HepG2 (cell line): ENCODE results near the gene JAZF1.

ENCODE experiments used
- ATRX ChIP-seq: sonication (generic); formaldehyde crosslinking; IDR thresholded peaks from 2 replicates; pipeline ENCODE4 v1.4.0; 2020; ENCODE audit warnings: missing genetic modification reagents, borderline replicate concordance
- FOXK1 ChIP-seq: sonication (generic); formaldehyde crosslinking; IDR thresholded peaks from 2 replicates; pipeline ENCODE4 v1.4.0; 2020; ENCODE audit warnings: low read depth, missing genetic modification reagents, borderline replicate concordance
- MED13 ChIP-seq: sonication (generic); formaldehyde crosslinking; IDR thresholded peaks from 2 replicates; pipeline ENCODE4 v1.5.0; 2020; ENCODE audit warnings: missing genetic modification reagents
- PATZ1 ChIP-seq: sonication (generic); formaldehyde crosslinking; IDR thresholded peaks from 2 replicates; pipeline ENCODE4 v1.4.0; 2020; ENCODE audit warnings: missing genetic modification reagents
- POLR2A ChIP-seq, 2 experiments: IDR thresholded peaks; 2 replicates each; pipeline ENCODE4 v1.6.1; 2011; ENCODE audit warnings: low read depth in 2 of 2, low read length in 2 of 2, mild to moderate bottlenecking in 1 of 2, moderate library complexity in 1 of 2; ENCODE audit not compliant: insufficient read depth in 1 of 2
- POLR2AphosphoS2 ChIP-seq: IDR thresholded peaks from 2 replicates; pipeline ENCODE4 v1.6.1; 2011; ENCODE audit warnings: low read depth, low read length, improper control_type of control experiment
- RELA ChIP-seq: sonication (generic); formaldehyde crosslinking; IDR thresholded peaks from 2 replicates; pipeline ENCODE4 v1.4.0; 2020; ENCODE audit warnings: missing genetic modification reagents
- TCF7 ChIP-seq: sonication (generic); IDR thresholded peaks from 2 replicates; pipeline ENCODE4 v1.6.1; 2016; ENCODE audit warnings: antibody characterized with exemption, low read depth
- ZNF275 ChIP-seq: sonication (generic); formaldehyde crosslinking; IDR thresholded peaks from 2 replicates; pipeline ENCODE4 v1.8.0; 2022; ENCODE audit warnings: missing genetic modification reagents, mild to moderate bottlenecking, inconsistent platforms, borderline replicate concordance
- ZNF558 ChIP-seq: sonication (generic); formaldehyde crosslinking; IDR thresholded peaks from 2 replicates; pipeline ENCODE4 v1.9.0; 2022; ENCODE audit warnings: mild to moderate bottlenecking, missing genetic modification reagents, borderline replicate concordance
- TF ChIP-seq, protein P1 (sequence below): sonication (generic); formaldehyde crosslinking; IDR thresholded peaks from 2 replicates; pipeline ENCODE4 v1.9.0; 2021; ENCODE audit warnings: missing genetic modification reagents, borderline replicate concordance
- TF ChIP-seq, protein P2 (sequence below): sonication (generic); formaldehyde crosslinking; IDR thresholded peaks from 2 replicates; pipeline ENCODE4 v1.5.0; 2020; ENCODE audit warnings: missing genetic modification reagents

- no peak for TF ChIP-seq POLR2A (IDR thresholded peaks at IDR 0.05; ENCODE audit: insufficient read depth in 1 of 2, low read depth in 2 of 2, low read length in 2 of 2)
- TF ChIP-seq ZNF275 (CRISPR knock-in tag), result no peak
- TF ChIP-seq POLR2AphosphoS2, result no peak
- TF ChIP-seq ATRX (CRISPR knock-in tag), result no peak
- no peak for TF ChIP-seq ZNF558 (CRISPR knock-in tag)
- no peak for TF ChIP-seq PATZ1 (CRISPR knock-in tag)
- TF ChIP-seq, protein P1, sequence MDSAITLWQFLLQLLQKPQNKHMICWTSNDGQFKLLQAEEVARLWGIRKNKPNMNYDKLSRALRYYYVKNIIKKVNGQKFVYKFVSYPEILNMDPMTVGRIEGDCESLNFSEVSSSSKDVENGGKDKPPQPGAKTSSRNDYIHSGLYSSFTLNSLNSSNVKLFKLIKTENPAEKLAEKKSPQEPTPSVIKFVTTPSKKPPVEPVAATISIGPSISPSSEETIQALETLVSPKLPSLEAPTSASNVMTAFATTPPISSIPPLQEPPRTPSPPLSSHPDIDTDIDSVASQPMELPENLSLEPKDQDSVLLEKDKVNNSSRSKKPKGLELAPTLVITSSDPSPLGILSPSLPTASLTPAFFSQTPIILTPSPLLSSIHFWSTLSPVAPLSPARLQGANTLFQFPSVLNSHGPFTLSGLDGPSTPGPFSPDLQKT (CRISPR knock-in tag), result no peak
- TF ChIP-seq TCF7, result no peak
- TF ChIP-seq, protein P2, sequence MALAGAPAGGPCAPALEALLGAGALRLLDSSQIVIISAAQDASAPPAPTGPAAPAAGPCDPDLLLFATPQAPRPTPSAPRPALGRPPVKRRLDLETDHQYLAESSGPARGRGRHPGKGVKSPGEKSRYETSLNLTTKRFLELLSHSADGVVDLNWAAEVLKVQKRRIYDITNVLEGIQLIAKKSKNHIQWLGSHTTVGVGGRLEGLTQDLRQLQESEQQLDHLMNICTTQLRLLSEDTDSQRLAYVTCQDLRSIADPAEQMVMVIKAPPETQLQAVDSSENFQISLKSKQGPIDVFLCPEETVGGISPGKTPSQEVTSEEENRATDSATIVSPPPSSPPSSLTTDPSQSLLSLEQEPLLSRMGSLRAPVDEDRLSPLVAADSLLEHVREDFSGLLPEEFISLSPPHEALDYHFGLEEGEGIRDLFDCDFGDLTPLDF (CRISPR knock-in tag), result no peak
- no peak for TF ChIP-seq RELA
- no peak for TF ChIP-seq FOXK1 (CRISPR knock-in tag)
- TF ChIP-seq MED13 (CRISPR knock-in tag), result no peak
Observed at GRCh38 chr7:28177836-28178235, 2.8 kb downstream of the JAZF1 start.
